AG04449 (cell line): ENCODE measurements around the gene CCDC59.

Experiments used
- CTCF ChIA-PET: fragments of 350-600 bp; formaldehyde crosslinking; extraction: SDS; loops from one replicate; lab custom pipeline; 2021; ENCODE audit warnings: antibody characterized with exemption; lab: Yijun Ruan, JAX
- POLR2A ChIA-PET: fragments of 400-600, 350-600 bp; formaldehyde crosslinking; extraction: SDS; loops from one replicate; lab custom pipeline; 2020; ENCODE audit warnings: antibody characterized with exemption, inconsistent platforms; lab: Yijun Ruan, JAX
- DNase-seq: peaks from one replicate; pipeline ENCODE4 v3.0.0-alpha.2; 2010; ENCODE audit warnings: low read depth, low spot score
- H3K4me3 ChIP-seq: 2 replicates; pipeline ENCODE4 v1.5.1; 2011; ENCODE audit warnings: low read depth, mild to moderate bottlenecking, control low read depth, low read length
- TF ChIP-seq, protein P1 (sequence below): IDR thresholded peaks from one replicate; pipeline ENCODE4 v1.5.1; 2011; ENCODE audit warnings: mild to moderate bottlenecking, moderate library complexity, low read length, control low read depth, inconsistent platforms; ENCODE audit not compliant: insufficient read depth; ENCODE audit errors: missing control alignments

Gene CCDC59

DNA sequence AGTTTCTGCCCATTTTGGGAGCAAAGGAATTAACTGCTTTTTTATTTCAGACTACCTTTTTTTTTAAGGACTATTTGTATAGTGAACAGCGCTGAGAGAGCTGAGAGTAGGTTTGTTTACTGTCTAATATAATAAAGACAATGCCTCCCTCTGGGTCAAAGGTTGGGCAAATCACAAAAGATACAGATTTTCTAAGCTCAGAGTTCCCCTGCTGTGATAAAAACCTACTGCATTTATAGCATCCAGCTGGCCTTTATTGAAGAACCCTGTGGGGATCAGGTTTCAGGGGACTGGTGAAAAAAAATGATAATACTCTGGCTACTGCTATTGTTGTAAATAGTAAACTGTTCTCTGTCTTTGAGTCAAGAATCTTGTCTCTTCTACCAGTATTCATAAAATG lies 28.7 kb downstream of the CCDC59 start:
- ChIA-PET CTCF (interaction anchor here (1.0 kb wide), 1 partner anchor 27 kb away, joined by 3 read pairs; no protein-coding TSS in a partner anchor), POLR2A (no interaction called here)
- TF ChIP-seq, protein P1, sequence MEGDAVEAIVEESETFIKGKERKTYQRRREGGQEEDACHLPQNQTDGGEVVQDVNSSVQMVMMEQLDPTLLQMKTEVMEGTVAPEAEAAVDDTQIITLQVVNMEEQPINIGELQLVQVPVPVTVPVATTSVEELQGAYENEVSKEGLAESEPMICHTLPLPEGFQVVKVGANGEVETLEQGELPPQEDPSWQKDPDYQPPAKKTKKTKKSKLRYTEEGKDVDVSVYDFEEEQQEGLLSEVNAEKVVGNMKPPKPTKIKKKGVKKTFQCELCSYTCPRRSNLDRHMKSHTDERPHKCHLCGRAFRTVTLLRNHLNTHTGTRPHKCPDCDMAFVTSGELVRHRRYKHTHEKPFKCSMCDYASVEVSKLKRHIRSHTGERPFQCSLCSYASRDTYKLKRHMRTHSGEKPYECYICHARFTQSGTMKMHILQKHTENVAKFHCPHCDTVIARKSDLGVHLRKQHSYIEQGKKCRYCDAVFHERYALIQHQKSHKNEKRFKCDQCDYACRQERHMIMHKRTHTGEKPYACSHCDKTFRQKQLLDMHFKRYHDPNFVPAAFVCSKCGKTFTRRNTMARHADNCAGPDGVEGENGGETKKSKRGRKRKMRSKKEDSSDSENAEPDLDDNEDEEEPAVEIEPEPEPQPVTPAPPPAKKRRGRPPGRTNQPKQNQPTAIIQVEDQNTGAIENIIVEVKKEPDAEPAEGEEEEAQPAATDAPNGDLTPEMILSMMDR, result no peak
- no peak overlapping the region for H3K4me3 ChIP-seq
- no peak for DNase-seq

DNA sequence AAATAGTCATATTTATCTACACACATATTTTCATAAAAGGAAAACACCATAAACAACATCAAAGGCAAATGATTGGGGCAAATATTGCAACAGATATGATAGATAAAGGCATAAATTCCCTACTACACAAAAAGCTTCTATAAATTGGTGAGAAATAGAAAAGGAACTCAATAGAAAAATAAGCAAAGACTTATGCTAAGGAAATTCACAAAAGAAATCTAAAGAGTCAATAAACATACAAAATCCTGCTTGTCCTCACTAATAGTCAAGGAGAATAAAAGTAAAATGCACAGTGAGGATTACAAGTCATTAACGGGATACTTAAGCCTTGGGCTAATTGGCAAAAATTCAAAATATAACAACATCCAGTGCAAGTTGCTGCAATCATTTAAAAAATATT lies 30.3 kb downstream of the CCDC59 start:
- no peak for DNase-seq
- H3K4me3 ChIP-seq, result no peak overlapping the region
- POLR2A ChIA-PET, result no interaction called here
- TF ChIP-seq, protein P1, result no peak
- CTCF ChIA-PET, result interaction anchor here (1.2 to 1.6 kb wide), 3 partner anchors 21 to 684 kb away, joined by 4 to 6 read pairs (median 5); no protein-coding TSS in a partner anchor

DNA sequence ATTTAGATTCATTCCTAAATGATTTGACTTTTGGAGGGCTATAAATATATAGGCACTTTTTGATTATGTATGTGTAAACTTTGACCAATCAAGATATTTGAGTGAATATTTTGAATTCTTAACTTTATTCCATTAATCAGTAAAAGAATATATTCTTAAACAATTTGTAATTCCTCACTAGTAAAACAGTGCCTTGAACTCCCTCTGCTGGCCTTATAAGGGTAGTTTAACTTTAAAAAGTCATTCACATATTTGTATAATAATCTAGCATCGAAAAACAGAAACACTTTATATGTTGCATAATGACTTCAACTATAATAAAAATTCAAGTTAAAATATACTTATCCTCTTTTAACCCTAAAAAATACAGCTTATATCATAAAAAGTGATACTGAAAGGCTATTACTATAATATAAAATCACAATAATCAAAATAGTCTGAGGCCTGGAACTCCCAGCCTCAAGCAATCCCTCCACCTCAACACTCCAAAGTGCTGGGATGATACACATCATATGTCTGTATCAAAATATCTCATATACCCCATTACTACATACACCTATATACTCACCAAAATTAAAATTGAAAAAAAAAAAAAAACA lies 31.2 kb downstream of the CCDC59 start:
- ChIA-PET CTCF (interaction anchor here (0.7 to 1.6 kb wide), 5 partner anchors 22 to 683 kb away, joined by 3 to 6 read pairs (median 4); partner anchors contain the start of genes CCDC59 and METTL25), POLR2A (no interaction called here)
- H3K4me3 ChIP-seq, result no peak overlapping the region
- TF ChIP-seq, protein P1, result peak; percentile 28
- DNase-seq, result no peak

DNA sequence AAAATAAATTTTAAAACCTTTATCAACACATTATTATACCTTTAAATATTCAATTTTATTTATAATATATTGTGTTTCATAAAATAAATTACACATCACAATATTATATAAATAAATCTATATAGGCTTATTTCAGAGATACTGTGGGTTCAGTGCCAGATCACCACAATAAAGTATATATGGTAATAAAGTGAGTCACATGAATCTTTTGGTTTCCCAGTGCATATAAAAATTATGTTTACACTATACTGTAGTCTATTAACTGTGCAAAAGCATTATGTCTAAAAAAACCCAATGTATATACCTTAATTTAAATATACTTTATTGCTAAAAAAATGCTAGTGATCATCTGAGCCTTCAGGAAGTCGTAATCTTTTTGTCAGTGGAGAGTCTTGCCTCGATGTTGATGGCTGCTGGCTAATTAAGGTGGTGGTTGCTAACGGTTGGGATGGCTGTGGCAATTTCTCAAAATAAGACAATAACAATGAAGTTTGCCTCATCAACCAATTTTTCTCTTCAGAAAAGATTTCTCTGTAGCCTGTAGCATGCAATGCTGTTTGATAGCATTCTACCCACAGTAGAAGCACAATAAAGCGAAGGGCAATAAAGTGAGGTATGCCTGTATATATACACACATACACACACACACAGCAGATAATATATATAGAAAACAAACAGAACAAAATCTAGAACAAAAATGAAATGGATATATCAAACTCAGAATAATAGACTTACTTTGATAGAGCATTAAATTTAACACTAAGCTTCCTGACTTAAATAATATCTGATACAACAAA lies 32.4 kb downstream of the CCDC59 start:
- no peak overlapping the region for H3K4me3 ChIP-seq
- TF ChIP-seq, protein P1, result no peak
- CTCF ChIA-PET, result interaction anchor here (1.2 kb wide), 1 partner anchor 33 kb away, joined by 3 read pairs; the partner anchor contains the start of genes CCDC59 and METTL25
- DNase-seq, result no peak
- POLR2A ChIA-PET, result no interaction called here

DNA sequence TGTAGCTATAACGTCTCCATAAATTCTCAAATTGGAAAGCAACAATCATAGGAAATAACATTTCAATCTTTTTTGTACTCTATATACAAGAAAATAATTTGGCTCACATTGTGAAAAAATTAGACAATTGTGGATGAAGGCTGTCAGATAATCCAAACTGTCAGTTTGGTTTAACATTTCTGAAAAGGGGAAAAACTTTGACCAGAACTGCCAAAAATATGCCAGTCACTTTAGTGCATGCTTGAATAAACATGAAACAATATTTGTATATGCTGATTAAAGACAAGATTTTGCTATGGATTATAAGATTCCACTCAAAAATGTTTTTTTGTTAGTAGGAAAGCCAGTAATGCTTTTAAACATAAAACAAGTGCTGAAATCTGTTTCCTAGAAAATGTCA lies 38.9 kb downstream of the CCDC59 start:
- no peak overlapping the region for H3K4me3 ChIP-seq
- CTCF ChIA-PET, result no interaction called here
- no peak for DNase-seq
- TF ChIP-seq, protein P1, result no peak
- POLR2A ChIA-PET, result no interaction called here

DNA sequence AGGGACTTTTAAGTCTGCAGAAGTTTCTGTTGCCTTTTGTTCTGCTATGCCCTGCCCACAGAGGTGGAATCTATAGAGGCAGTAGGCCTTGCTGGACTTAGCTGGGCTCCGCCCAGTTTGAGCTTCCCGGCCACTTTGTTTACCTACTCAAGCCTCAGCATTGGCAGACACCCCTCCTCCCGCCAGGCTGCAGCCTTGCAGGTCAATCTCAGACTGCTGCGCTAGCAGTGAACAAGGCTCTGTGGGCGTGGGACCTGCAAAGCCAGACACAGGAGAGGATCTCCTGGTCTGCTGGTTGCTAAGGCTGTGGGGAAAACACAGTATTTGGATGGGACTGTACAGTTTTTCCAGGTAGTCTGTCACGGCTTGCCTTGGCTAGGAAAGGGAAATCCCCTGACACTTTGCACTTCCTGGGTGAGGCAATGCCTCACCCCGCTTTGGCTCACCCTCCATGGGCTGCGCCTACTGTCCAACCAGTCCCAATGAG lies 43.7 kb downstream of the CCDC59 start:
- TF ChIP-seq, protein P1, result no peak
- ChIA-PET CTCF (no interaction called here), POLR2A (no interaction called here)
- H3K4me3 ChIP-seq, result no peak overlapping the region
- no peak for DNase-seq
